MM.1S (cell line): Measurements from ENCODE around the gene PEAR1.

ENCODE experiments used
- CTCF ChIP-seq: fragments of 300-600 bp; sonication (generic); IDR thresholded peaks from 2 replicates; pipeline ENCODE4 v1.5.1; 2016; ENCODE audit warnings: antibody characterized with exemption, low read length, mixed read lengths
- EZH2 ChIP-seq: fragments of 300-600 bp; sonication (generic); optimal IDR thresholded peaks from 2 replicates; pipeline ENCODE3; 2017; ENCODE audit warnings: low read depth, mild to moderate bottlenecking, antibody characterized with exemption, low read length, mixed read lengths

DNA sequence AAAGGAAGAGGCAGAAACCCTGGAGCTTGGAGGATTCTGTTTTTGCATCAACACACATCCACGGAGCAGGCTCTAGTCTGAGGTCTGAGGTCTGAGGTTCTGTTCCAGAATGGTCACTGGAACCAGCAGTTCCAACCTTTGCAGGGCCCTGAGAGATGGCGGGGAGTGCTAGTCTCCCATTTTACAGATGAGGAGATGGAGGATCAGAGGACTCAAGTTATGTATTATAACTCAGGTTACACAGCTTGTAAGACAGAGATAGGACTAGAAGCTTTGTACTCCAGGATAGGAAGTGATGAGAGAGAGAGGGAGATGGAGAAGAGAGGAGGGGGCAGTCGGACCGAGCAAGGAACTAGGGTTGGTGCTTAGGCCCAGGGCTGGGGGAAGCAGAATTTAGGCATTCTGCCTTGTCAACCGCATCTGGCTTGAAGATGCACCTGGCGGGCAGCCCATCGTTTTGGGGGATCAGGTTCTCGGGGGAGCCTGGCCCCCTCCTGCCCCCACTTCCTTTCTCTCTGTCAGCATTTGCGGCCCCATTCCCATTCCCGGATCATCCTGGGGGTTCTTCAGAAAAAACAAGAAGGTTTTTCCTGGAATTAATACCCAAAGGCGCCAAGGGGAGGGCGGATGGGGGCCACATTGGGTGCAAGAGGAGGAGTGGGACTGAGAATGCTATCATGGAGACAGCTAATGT is 5.6 kb downstream of the PEAR1 start:
- TF ChIP-seq CTCF (no peak), EZH2 (no peak)
